Spleen (tissue), 7 donors: Measurements from ENCODE around the gene TNRC18.

Source experiments
- POLR2A ChIP-seq, 3 donors: fragments of 450-650 bp; IDR thresholded peaks; one replicate each; pipeline ENCODE4 v1.5.1; 2017; ENCODE audit warnings: antibody characterized with exemption in 3 of 3, mild to moderate bottlenecking in 1 of 3
- POLR2AphosphoS5 ChIP-seq, 3 donors: sonication (generic); formaldehyde crosslinking; IDR thresholded peaks; one replicate each; pipeline ENCODE4 v1.5.1; 2017; ENCODE audit warnings: antibody characterized with exemption in 3 of 3
- TF ChIP-seq, protein P1 (sequence below), 11 experiments: fragments of 200-600 bp in 7 of 11; fragments of 450-650 bp in 4 of 11; sonication (generic) in 4 of 11; IDR thresholded peaks in 8 of 11; conservative IDR thresholded peaks in 3 of 11; 1 replicate in 7 of 11; 2 replicates in 4 of 11; pipeline versions ENCODE4 v1.4.0 to v1.8.0; 2016 to 2021; ENCODE audit warnings: antibody characterized with exemption in 11 of 11, inconsistent platforms in 4 of 11, mild to moderate bottlenecking in 1 of 11
- donor health status: DM: no; HTN: no; CAD: no; lungs with moderate emphysema.
- donor health status: DM: no; HTN: no; CAD: no.
- donor health status: DM: no; HTN: no; CAD: no.

DNA sequence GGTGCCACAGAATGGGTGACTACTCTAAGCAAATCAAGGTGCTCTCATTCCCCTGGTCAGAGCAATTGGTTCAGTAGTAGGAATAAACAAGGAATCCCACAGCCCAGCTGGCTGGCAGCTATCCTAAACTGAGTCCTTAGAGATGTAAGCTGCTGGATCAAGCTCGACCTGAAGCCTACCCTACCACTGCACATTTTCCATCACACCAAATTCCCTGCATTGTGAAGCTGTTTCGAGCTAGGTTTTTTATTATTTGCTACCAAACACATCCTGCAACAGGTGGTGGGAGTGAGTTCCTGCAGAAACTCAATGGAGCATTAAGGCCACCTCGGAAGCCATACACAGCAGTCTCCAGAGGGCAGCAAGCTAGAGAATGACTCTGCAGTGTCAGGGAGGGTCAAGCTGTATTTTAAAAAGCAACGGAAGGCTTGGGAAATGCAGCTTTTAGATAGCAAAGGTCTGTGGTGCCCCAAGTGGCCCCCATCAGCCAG lies 33.7 kb upstream of the TNRC18 start:
- TF ChIP-seq, protein P1, sequence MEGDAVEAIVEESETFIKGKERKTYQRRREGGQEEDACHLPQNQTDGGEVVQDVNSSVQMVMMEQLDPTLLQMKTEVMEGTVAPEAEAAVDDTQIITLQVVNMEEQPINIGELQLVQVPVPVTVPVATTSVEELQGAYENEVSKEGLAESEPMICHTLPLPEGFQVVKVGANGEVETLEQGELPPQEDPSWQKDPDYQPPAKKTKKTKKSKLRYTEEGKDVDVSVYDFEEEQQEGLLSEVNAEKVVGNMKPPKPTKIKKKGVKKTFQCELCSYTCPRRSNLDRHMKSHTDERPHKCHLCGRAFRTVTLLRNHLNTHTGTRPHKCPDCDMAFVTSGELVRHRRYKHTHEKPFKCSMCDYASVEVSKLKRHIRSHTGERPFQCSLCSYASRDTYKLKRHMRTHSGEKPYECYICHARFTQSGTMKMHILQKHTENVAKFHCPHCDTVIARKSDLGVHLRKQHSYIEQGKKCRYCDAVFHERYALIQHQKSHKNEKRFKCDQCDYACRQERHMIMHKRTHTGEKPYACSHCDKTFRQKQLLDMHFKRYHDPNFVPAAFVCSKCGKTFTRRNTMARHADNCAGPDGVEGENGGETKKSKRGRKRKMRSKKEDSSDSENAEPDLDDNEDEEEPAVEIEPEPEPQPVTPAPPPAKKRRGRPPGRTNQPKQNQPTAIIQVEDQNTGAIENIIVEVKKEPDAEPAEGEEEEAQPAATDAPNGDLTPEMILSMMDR (IDR thresholded peaks at IDR 0.05 in 8 of 11, conservative IDR thresholded peaks at IDR 0.05 in 3 of 11), result no peak
- TF ChIP-seq POLR2A (IDR thresholded peaks at IDR 0.05) (no peak), POLR2AphosphoS5 (IDR thresholded peaks at IDR 0.05) (no peak)
